Fibroblast of pulmonary artery (primary cell): ENCODE results near the gene LRRC4.

ENCODE experiments used
- DNase-seq: peaks from one replicate; pipeline ENCODE4 v3.0.0-alpha.2; 2010; ENCODE audit warnings: low read depth
- H3K4me3 ChIP-seq: replicated peaks from 2 replicates; pipeline ENCODE4 v1.5.1; 2011; ENCODE audit warnings: low read depth, mild to moderate bottlenecking, control low read depth, low read length, moderate library complexity
- CTCF ChIP-seq: IDR thresholded peaks from 2 replicates; pipeline ENCODE4 v1.5.1; 2011; ENCODE audit warnings: mild to moderate bottlenecking, control low read depth, low read length, inconsistent platforms; ENCODE audit errors: missing control alignments

LRRC4 gene

GRCh38 chr7:128039544-128039953 lies 8.3 kb upstream of the LRRC4 start:
- no peak for TF ChIP-seq CTCF
- H3K4me3 ChIP-seq: no peak overlapping the region
- no peak for DNase-seq

GRCh38 chr7:128037880-128038619 lies 6.8 kb upstream of the LRRC4 start:
- TF ChIP-seq CTCF: no peak
- DNase-seq: no peak
- no peak overlapping the region for H3K4me3 ChIP-seq

GRCh38 chr7:128037081-128037480 lies 5.8 kb upstream of the LRRC4 start:
- H3K4me3 ChIP-seq: no peak overlapping the region
- TF ChIP-seq CTCF: no peak
- no peak for DNase-seq

- no peak for DNase-seq
- H3K4me3 ChIP-seq: no peak overlapping the region
- TF ChIP-seq CTCF: no peak
Measured at GRCh38 chr7:128036226-128036940, 5.1 kb upstream of the LRRC4 start.

- peak; percentile 55 for TF ChIP-seq CTCF
- H3K4me3 ChIP-seq: no peak overlapping the region
- no peak for DNase-seq
Measured at GRCh38 chr7:128035712-128036111, 4.5 kb upstream of the LRRC4 start.

- no peak for DNase-seq
- H3K4me3 ChIP-seq: no peak overlapping the region
- no peak for TF ChIP-seq CTCF
Measured at GRCh38 chr7:128034825-128035224, 3.6 kb upstream of the LRRC4 start.

GRCh38 chr7:128033246-128033645 lies 2.0 kb upstream of the LRRC4 start:
- no peak for TF ChIP-seq CTCF
- H3K4me3 ChIP-seq: no peak overlapping the region
- DNase-seq: no peak
